Caki2 (cell line): ENCODE measurements around the gene ARVCF. TPM values are rescaled to one million over a fixed set of nuclear protein-coding genes. Genes with fewer than 3 reads are reported as not detected.
"Not testable (repeated sequence)": the region's sequence is repeated elsewhere in the genome, so short reads cannot be mapped to it uniquely, and the experiment has no call there.

Source experiments
- DNase-seq: peaks from one replicate; pipeline ENCODE4 v3.0.0-alpha.2; 2015; ENCODE audit warnings: low read depth
- in situ Hi-C: cut with HindIII; loops from 2 replicates; pipeline ENCODE4 v1.10.0; 2016; ENCODE audit warnings: low sequenced_read_pairs, low pct_unique_long_range_greater_than_20kb, mixed read lengths
- total RNA-seq: library from RNA; depleted of rRNA; stranded (reverse); fragments of >200 nt; shearing (Covaris generic); gene quantifications from 2 replicates; pipeline ENCODE4 v1.2.3, GENCODE V29; 2014; ENCODE audit warnings: low replicate concordance

ARVCF gene
- total RNA-seq, 1 experiment from 2014 or later, result 15.2 TPM

- no peak for DNase-seq
- in situ Hi-C loops, result no loop called here
Measured at GRCh38 chr22:19937616-19938473, 78.8 kb downstream of the ARVCF start.

GRCh38 chr22:19936513-19936912 is 80.1 kb downstream of the ARVCF start:
- in situ Hi-C loops, result no loop called here
- DNase-seq, result no peak

- in situ Hi-C loops, DNase-seq: not testable (repeated sequence)
Measured at GRCh38 chr22:19935123-19935718, 81.4 kb downstream of the ARVCF start.

GRCh38 chr22:19933341-19934241 is 83.0 kb downstream of the ARVCF start:
- in situ Hi-C loops, result no loop called here
- no peak for DNase-seq

GRCh38 chr22:19932367-19933206 is 84.0 kb downstream of the ARVCF start:
- in situ Hi-C loops, result no loop called here

GRCh38 chr22:19931514-19931913 is 85.1 kb downstream of the ARVCF start:
- in situ Hi-C loops, result no loop called here
- DNase-seq, result no peak

More at GRCh38 chr22:19932367-19933206, 84.0 kb downstream of the ARVCF start:
- DNase-seq, result no peak

- in situ Hi-C loops, result no loop called here
- no peak for DNase-seq
Measured at GRCh38 chr22:19930551-19931486, 85.8 kb downstream of the ARVCF start.

GRCh38 chr22:19929586-19930550 is 86.8 kb downstream of the ARVCF start:
- in situ Hi-C loops, result loop anchor here (10.0 kb wide), 1 partner anchor 175 kb away; no protein-coding TSS in a partner anchor
- DNase-seq, result no peak

GRCh38 chr22:19928207-19928606 is 88.4 kb downstream of the ARVCF start:
- no peak for DNase-seq
- in situ Hi-C loops, result loop anchor here (10.0 kb wide), 1 partner anchor 173 kb away; no protein-coding TSS in a partner anchor

GRCh38 chr22:19927696-19928095 is 88.9 kb downstream of the ARVCF start:
- in situ Hi-C loops, result loop anchor here (10.0 kb wide), 1 partner anchor 173 kb away; no protein-coding TSS in a partner anchor
- no peak for DNase-seq

GRCh38 chr22:19926028-19926427 is 90.6 kb downstream of the ARVCF start:
- DNase-seq, result not testable (repeated sequence)
- in situ Hi-C loops, result loop anchor here (10.0 kb wide), 1 partner anchor 171 kb away; no protein-coding TSS in a partner anchor

- in situ Hi-C loops, result loop anchor here (10.0 kb wide), 1 partner anchor 169 kb away; no protein-coding TSS in a partner anchor
- no peak for DNase-seq
Measured at GRCh38 chr22:19923914-19924513, 92.6 kb downstream of the ARVCF start.

GRCh38 chr22:19921544-19922081 is 95.0 kb downstream of the ARVCF start:
- in situ Hi-C loops, result loop anchor here (10.0 kb wide), 1 partner anchor 167 kb away; no protein-coding TSS in a partner anchor
- no peak for DNase-seq
